HG03066 (cell line): ENCODE results near the gene MSL1.

Experiments
- ATAC-seq: cut with Tn5 transposase; IDR thresholded peaks from one replicate; pipeline ENCODE4 v1.9.1; 2021; ENCODE audit warnings: low read depth; ENCODE audit not compliant: unreplicated experiment

Gene MSL1

GRCh38 chr17:40173091-40173777 lies 51.5 kb downstream of the MSL1 start:
- ATAC-seq = no peak

GRCh38 chr17:40173778-40174135 lies 52.0 kb downstream of the MSL1 start:
- no peak for ATAC-seq

- ATAC-seq = no peak
These were observed 52.7 kb downstream of the MSL1 start for GRCh38 chr17:40174514-40174913.

DNA sequence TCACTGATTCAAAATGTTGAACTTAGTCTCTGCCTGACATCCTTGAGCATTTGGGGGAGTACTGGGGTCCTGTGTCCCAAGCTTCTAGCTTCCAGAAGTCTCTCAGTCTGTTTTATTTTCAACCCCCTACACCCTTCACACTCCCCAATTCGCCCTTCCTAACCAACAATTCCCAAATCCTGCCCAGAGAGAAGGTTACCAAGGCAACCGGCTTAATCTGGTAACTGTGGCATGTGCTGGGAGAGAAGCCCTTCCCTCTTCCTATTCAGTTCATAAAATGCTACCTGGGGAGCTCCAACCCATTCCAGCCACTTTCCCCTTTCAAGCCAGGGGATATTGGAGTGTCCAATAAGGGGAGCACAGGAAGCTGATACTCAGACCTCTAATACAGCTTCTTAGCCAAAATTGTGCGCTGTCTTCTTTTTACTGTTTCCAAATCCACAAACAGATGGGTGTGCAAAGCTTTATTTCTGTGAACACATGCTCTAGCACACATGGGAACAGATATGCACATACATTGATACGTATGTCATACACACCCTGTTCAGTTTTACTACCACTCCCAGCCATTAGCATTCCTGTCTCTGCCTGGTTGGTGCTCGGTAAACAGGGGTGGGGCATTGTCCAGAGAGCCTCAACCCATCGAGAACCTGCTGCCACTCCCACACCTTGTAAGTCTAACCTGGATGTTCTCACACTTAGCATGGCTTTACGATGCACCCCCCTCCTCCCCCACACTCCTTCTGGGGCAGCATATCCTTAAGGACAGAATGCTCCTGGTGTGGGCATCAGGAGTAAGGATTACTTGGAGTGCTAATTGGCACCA lies 54.4 kb downstream of the MSL1 start:
- no peak for ATAC-seq

- no peak for ATAC-seq
These were observed 55.0 kb downstream of the MSL1 start for GRCh38 chr17:40176754-40177110.

DNA sequence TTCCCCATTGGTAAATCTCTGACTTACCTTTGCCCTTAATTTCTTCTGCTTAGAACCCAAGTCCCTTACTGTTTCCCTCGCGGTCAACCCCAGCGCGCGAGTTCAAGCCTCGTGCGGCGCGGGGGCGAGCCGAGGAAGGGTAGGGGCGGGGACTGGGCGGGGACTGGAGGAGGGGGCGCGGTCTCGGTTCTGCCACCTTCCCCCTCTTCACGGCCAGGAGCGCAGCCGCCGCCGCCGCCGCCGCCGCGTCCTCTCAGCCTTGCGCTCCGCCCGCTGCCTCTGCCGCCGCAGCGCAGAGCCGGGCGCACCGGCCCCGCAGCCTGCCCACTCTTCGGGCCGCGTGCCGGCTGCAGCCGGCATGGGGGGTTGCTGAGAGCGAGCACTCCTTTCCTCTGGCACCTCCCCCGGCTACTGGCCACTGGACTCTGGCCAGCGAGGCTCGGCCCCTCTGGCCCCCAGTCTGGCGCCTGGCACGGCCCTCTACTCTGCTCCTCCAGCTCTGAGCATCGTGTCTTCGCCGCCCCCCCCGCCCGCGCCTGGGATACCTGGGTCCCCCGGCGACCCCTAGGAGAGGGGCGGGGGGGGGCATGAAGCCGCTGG lies 55.6 kb downstream of the MSL1 start, which contains the start of gene RAPGEFL1:
RAPGEFL1 (plus strand) TSS at position 196 of the 600 bp plus-strand sequence; CDS start at position 588, 392 bp downstream.
- ATAC-seq = no peak

DNA sequence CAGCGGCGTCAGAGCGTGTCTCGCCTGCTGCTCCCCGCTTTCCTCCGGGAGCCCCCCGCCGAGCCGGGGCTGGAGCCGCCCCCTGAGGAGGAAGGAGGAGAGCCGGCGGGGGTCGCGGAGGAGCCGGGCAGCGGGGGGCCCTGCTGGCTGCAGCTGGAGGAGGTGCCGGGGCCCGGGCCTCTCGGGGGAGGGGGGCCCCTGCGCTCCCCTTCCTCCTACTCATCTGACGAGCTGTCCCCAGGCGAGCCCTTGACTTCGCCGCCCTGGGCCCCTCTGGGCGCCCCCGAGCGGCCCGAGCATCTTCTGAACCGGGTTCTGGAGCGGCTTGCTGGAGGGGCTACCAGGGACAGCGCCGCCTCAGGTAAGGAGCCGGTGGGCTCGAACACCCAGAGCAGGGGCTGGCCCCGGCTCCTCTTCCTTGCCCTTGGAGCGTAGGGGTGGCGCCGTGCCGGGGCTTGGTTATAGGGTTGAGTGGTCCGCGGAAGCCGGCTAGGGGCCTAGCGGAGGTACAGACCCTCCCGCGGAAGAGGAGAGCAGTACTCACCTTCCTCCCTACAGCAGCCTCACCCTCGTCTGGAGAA lies 56.3 kb downstream of the MSL1 start:
- ATAC-seq = no peak

DNA sequence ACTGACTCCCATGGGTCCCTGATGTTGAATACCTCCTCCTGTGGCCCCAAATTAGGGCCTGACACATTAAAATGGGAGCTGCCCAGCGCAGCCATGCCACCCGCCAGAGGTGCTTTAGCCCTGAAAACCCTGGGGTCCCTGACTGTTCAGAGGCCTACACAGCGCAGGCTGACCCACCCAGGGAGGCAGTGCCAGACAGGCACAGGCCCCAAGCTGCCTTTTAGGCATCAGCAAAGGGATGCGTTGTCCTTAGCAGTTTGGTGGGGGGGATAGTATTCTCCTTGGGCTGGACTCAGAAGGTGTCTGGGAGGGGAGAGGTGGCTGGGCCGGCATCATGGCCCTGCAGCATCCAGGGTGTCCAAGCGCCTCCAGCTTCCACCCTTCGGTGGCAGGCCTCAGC lies 56.9 kb downstream of the MSL1 start:
- ATAC-seq = no peak

DNA sequence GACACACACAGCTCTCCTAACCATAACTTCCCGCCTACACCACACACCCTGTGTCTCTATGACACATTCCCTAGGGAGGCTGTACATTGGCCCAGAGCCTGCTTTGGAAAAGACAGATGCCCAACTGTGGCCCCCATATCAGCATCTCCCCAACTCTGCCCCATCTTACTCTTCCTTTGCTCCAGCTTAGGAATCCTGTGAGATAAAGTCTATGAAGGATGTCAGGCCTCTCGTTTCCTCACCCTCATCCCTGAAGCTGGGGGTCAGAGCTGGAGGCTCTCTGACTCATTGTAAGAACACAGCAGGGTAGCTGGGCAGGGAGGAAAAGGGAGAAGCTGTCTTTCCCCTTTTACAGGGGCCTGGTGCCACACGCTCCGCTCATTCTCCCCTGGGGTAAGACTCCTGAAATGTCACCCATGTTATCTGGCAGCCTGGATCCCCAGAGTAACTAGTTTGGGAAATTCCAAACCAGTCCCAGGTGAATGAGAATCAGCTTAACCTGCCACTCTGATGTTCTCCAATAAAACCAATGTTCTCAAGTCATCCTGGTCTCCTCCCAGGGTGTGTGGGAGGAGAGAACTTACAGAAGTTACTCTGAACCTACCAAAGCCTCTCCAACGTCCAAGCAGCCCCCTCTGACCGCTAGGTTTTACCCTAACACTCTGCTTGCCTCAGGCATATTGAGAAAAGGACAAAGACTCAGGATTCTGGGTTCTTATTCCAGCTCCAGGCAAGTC lies 58.3 kb downstream of the MSL1 start:
- ATAC-seq = no peak

GRCh38 chr17:40180694-40181093 lies 58.9 kb downstream of the MSL1 start:
- ATAC-seq = no peak

GRCh38 chr17:40181205-40181604 lies 59.4 kb downstream of the MSL1 start:
- ATAC-seq = no peak

DNA sequence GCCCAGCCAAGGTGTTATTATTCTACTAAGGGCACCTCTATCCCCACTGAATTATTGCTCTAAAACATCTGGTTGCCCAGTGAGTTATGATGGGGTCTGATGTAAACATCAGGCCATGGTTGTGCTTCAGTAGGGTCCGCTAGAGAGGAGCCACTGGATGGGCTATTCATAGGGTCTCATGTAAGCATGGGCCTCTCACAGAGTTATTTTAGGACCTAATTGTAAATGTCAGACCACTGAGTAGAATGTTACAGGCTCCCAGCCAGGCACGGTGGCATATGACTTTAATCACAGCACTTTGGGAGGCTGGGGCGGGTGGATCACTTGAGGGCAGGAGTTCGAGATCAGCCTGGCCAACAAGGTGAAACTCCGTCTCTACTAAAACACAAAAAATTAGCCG lies 60.8 kb downstream of the MSL1 start:
- ATAC-seq = no peak
